Astrocyte (in vitro differentiated cells and primary cell): ENCODE measurements around the gene OVCH2. TPM values are rescaled to one million over a fixed set of nuclear protein-coding genes. Genes with fewer than 3 reads are reported as not detected.

ENCODE experiments used
- DNase-seq: peaks from one replicate; pipeline ENCODE4 v3.0.0-alpha.2; 2010; ENCODE audit warnings: low read depth
- FAIRE-seq: peaks from 2 replicates; lab custom pipeline; 2011; peaks lifted over from hg19 to GRCh38; lab: Jason Lieb, UNC
- H2AFZ ChIP-seq: 2 replicates; pipeline ENCODE4 v1.6.0; 2012; ENCODE audit warnings: low read depth, low read length, inconsistent platforms
- H3K27ac ChIP-seq: 2 replicates; pipeline ENCODE4 v1.5.1; 2011; ENCODE audit warnings: low read depth, low read length, inconsistent platforms
- H3K27me3 ChIP-seq: 2 replicates; pipeline ENCODE4 v1.6.0; 2011; ENCODE audit warnings: low read length, inconsistent platforms; ENCODE audit not compliant: insufficient read depth
- H3K36me3 ChIP-seq: 2 replicates; pipeline ENCODE4 v1.5.1; 2011; ENCODE audit warnings: low read length, inconsistent platforms; ENCODE audit not compliant: insufficient read depth
- H3K4me1 ChIP-seq: 2 replicates; pipeline ENCODE4 v1.5.1; 2011; ENCODE audit warnings: low read length, inconsistent platforms; ENCODE audit not compliant: insufficient read depth
- H3K4me2 ChIP-seq: 2 replicates; pipeline ENCODE4 v1.6.0; 2012; ENCODE audit warnings: low read length, inconsistent platforms
- H3K4me3 ChIP-seq: 2 replicates; pipeline ENCODE4 v1.5.1; 2011; ENCODE audit warnings: low read depth, mild to moderate bottlenecking, low read length, inconsistent platforms; ENCODE audit not compliant: insufficient read depth
- H3K79me2 ChIP-seq: 2 replicates; pipeline ENCODE4 v1.6.0; 2012; ENCODE audit warnings: mild to moderate bottlenecking, low read length, inconsistent platforms; ENCODE audit not compliant: insufficient read depth
- H3K9ac ChIP-seq: 2 replicates; pipeline ENCODE4 v1.6.0; 2012; ENCODE audit warnings: mild to moderate bottlenecking, low read length, inconsistent platforms
- H3K9me3 ChIP-seq: 2 replicates; pipeline ENCODE4 v1.5.1; 2012; ENCODE audit warnings: low read depth, mild to moderate bottlenecking, low read length, inconsistent platforms; ENCODE audit not compliant: insufficient read depth
- H4K20me1 ChIP-seq: 2 replicates; pipeline ENCODE4 v1.6.0; 2012; ENCODE audit warnings: low read length, inconsistent platforms; ENCODE audit not compliant: insufficient read depth
- H3K27ac Mint-ChIP-seq: one replicate; pipeline ENCODE4 v1.8.0; 2021; ENCODE audit warnings: mild to moderate bottlenecking, mixed read lengths; ENCODE audit not compliant: unreplicated experiment
- H3K27me3 Mint-ChIP-seq: one replicate; pipeline ENCODE4 v1.8.0; 2021; ENCODE audit warnings: low read depth, mixed read lengths; ENCODE audit not compliant: unreplicated experiment
- H3K36me3 Mint-ChIP-seq: one replicate; pipeline ENCODE4 v1.8.0; 2021; ENCODE audit warnings: low read depth, mixed read lengths; ENCODE audit not compliant: unreplicated experiment
- H3K4me1 Mint-ChIP-seq: one replicate; pipeline ENCODE4 v1.8.0; 2021; ENCODE audit warnings: low read depth, mixed read lengths; ENCODE audit not compliant: unreplicated experiment
- H3K4me3 Mint-ChIP-seq: one replicate; pipeline ENCODE4 v1.8.0; 2021; ENCODE audit warnings: mild to moderate bottlenecking, moderate library complexity, mixed read lengths; ENCODE audit not compliant: unreplicated experiment
- H3K9me3 Mint-ChIP-seq: one replicate; pipeline ENCODE4 v1.8.0; 2021; ENCODE audit warnings: mild to moderate bottlenecking, mixed read lengths; ENCODE audit not compliant: unreplicated experiment
- CTCF ChIP-seq: IDR thresholded peaks from 2 replicates; pipeline ENCODE4 v1.5.1; 2011; ENCODE audit warnings: low read depth, mild to moderate bottlenecking, inconsistent platforms, low read length, moderate library complexity; ENCODE audit not compliant: insufficient read depth
- EZH2 ChIP-seq: IDR thresholded peaks from 2 replicates; pipeline ENCODE4 v1.6.1; 2012; ENCODE audit warnings: mild to moderate bottlenecking, low read length, inconsistent platforms; ENCODE audit not compliant: insufficient read depth
- total RNA-seq: library from RNA; stranded (reverse); gene quantifications from 2 replicates; pipeline ENCODE4 v1.2.1, GENCODE V29; 2021

OVCH2 gene
- total RNA-seq, 1 donor from 2014 or later = 4.5 TPM

GRCh38 chr11:7714786-7715185 lies 8.5 kb upstream of the OVCH2 start:
- Histone ChIP-seq H3K27me3 (no peaks in the 10 kb centered on the region), H3K9me3 (no peaks in the 10 kb centered on the region), H3K36me3 (no peaks in the 10 kb centered on the region), H3K4me1 (no peaks in the 10 kb centered on the region), H2AFZ (no peak overlapping the region), H3K9ac (no peak overlapping the region), H3K4me3 (no peak overlapping the region), H4K20me1 (no peaks in the 10 kb centered on the region), H3K27ac (no peak overlapping the region), H3K4me2 (no peak overlapping the region), H3K79me2 (no peaks in the 10 kb centered on the region)
- Mint-ChIP-seq H3K36me3 (no peaks in the 10 kb centered on the region), H3K4me3 (no peak overlapping the region), H3K4me1 (no peaks in the 10 kb centered on the region), H3K27me3 (peaks cover 2% of the 10 kb centered on the region), H3K9me3 (no peaks in the 10 kb centered on the region), H3K27ac (no peak overlapping the region)
- FAIRE-seq = no peak
- DNase-seq = no peak
- no peak for TF ChIP-seq CTCF
- TF ChIP-seq EZH2 = no peak

- FAIRE-seq (no peak), DNase-seq (no peak)
- no peak overlapping the region for H3K4me3 ChIP-seq
- no peaks in the 10 kb centered on the region for H3K4me1 ChIP-seq
- H4K20me1 ChIP-seq = no peaks in the 10 kb centered on the region
- no peak overlapping the region for H3K4me2 ChIP-seq
- no peaks in the 10 kb centered on the region for H3K36me3 ChIP-seq
- Mint-ChIP-seq H3K27me3 (peaks cover 3% of the 10 kb centered on the region), H3K4me3 (no peak overlapping the region), H3K27ac (no peak overlapping the region), H3K4me1 (no peaks in the 10 kb centered on the region), H3K9me3 (no peaks in the 10 kb centered on the region), H3K36me3 (peaks cover 4% of the 10 kb centered on the region)
- H2AFZ ChIP-seq = no peak overlapping the region
- TF ChIP-seq EZH2 = no peak
- no peak overlapping the region for H3K27ac ChIP-seq
- H3K9ac ChIP-seq = no peak overlapping the region
- no peaks in the 10 kb centered on the region for H3K79me2 ChIP-seq
- H3K27me3 ChIP-seq = peaks cover 3% of the 10 kb centered on the region
- no peaks in the 10 kb centered on the region for H3K9me3 ChIP-seq
Observed at GRCh38 chr11:7703740-7704139, 2.5 kb downstream of the OVCH2 start.

GRCh38 chr11:7696424-7696823 lies 9.9 kb downstream of the OVCH2 start:
- no peak for TF ChIP-seq CTCF
- no peak for TF ChIP-seq EZH2
- Histone ChIP-seq H3K27ac (no peak overlapping the region), H3K27me3 (peaks cover 20% of the 10 kb centered on the region), H3K4me2 (no peak overlapping the region), H3K79me2 (no peaks in the 10 kb centered on the region), H2AFZ (no peak overlapping the region), H4K20me1 (no peaks in the 10 kb centered on the region), H3K9ac (no peak overlapping the region), H3K36me3 (no peaks in the 10 kb centered on the region), H3K9me3 (no peaks in the 10 kb centered on the region), H3K4me3 (no peak overlapping the region), H3K4me1 (no peaks in the 10 kb centered on the region)
- peaks cover 14% of the 10 kb centered on the region for H3K27me3 Mint-ChIP-seq
- no peaks in the 10 kb centered on the region for H3K9me3 Mint-ChIP-seq
- H3K36me3 Mint-ChIP-seq = peaks cover 4% of the 10 kb centered on the region
- no peak for FAIRE-seq
- no peaks in the 10 kb centered on the region for H3K4me1 Mint-ChIP-seq
- no peak overlapping the region for H3K4me3 Mint-ChIP-seq
- no peak for DNase-seq
- H3K27ac Mint-ChIP-seq = no peak overlapping the region
